SH-SY5Y (cell line): ENCODE measurements around the gene OR8G5.

ENCODE experiments used
- GATA2 ChIP-seq: IDR thresholded peaks from 2 replicates; pipeline ENCODE4 v1.6.1; 2011; ENCODE audit warnings: mild to moderate bottlenecking, low read depth, low read length
- GATA3 ChIP-seq: IDR thresholded peaks from 2 replicates; pipeline ENCODE4 v1.6.1; 2011; ENCODE audit warnings: low read depth, mild to moderate bottlenecking, low read length, moderate library complexity

DNA sequence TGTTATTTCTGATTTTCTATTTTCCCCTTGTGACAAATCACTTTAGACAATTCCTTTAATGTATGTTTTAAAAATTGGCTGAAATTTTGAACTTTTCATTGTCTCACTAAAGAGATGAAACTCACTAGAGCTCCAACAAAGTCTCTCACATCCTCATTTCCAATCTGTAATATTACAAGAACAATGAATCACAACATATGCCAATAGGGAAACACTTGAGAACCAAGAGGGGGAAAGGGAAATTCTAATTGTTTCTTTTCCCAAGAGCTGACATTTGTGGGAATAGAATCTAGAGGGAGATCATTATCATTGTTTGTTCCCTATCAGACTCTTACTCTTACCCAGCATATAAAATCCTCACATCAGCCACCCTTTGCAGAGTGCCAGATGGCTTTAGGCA, 44.9 kb upstream of the OR8G5 start:
- TF ChIP-seq GATA3 (no peak), GATA2 (no peak)
